ENCODE measurements around the gene NAT9.
A peak's percentile ranks its signal among the peaks of the same experiment; 100 is the strongest.

Gene NAT9

GRCh38 chr17:74759941-74760340, 16.2 kb downstream of the NAT9 start:
- DNase-seq = no peak

GRCh38 chr17:74759243-74759801, 16.8 kb downstream of the NAT9 start:
- no peak for DNase-seq

GRCh38 chr17:74758848-74759168, 17.3 kb downstream of the NAT9 start:
- DNase-seq = peak; percentile 12

- peak; percentile 43 for DNase-seq
These were observed 18.0 kb downstream of the NAT9 start for GRCh38 chr17:74757931-74758847.

GRCh38 chr17:74757502-74757901, 18.6 kb downstream of the NAT9 start:
- DNase-seq = peak; percentile 11

DNA sequence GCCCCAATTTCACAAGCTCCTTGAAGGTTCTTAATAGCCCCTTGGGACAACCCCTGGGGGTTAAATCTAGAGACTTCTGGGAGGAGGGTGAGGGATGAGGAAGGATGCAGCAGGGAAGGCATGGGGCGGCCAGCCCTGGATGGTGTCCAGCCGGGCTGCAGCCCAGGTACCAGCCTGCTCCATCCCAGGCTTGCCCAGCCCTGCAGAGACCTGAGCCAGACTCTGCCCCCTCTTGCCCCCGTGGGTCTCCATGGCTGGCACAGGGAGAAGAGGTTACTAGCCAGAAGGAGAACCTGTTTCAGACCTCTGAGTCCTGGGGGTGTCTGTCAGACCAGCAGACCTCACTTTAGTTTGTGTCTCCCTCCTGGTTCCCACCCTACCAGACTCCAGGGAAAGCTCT, 19.3 kb downstream of the NAT9 start:
- no peak for DNase-seq

DNA sequence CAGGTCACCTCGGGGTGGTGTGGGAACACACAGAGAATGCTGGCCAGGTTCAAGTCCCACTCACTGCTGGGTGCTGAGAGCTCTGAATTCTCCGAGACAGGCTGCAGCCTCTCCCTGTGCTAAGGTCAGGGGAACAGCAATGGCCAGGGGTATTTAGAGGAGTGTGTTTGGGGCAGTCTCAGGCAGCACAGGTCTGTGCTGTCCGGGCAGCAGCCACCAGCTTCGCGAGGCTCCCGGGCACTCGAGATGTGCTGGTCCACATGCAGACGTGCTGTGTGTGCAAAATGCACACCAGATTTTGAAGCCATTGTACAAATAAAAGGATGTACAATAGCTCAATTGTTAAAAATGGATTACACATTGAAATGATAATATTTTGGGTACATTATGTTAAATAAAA, 20.6 kb downstream of the NAT9 start:
- DNase-seq = no peak

DNA sequence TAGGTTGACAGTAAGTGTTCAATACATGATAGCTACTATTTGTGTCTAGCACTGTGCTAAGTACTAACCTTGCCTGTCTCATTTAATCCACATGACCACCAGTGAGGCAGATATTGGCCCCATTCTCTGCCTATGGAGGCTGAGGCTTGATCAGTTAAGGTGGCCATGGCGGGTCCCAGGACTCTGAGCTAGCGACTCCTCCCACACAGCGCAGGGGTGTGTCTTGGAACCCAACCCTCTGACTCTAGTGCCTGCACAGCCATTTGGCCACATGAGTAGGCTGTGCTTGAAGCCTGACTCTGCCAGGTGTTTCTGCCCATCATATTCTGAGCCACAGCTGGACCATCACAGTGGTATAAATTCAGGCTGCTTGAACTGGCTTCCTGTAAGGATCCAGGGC, 21.3 kb downstream of the NAT9 start:
- DNase-seq = no peak

- DNase-seq = no peak
These were observed 23.2 kb downstream of the NAT9 start for GRCh38 chr17:74752822-74753401.

- DNase-seq = no peak
These were observed 23.7 kb downstream of the NAT9 start for GRCh38 chr17:74752415-74752814.

DNA sequence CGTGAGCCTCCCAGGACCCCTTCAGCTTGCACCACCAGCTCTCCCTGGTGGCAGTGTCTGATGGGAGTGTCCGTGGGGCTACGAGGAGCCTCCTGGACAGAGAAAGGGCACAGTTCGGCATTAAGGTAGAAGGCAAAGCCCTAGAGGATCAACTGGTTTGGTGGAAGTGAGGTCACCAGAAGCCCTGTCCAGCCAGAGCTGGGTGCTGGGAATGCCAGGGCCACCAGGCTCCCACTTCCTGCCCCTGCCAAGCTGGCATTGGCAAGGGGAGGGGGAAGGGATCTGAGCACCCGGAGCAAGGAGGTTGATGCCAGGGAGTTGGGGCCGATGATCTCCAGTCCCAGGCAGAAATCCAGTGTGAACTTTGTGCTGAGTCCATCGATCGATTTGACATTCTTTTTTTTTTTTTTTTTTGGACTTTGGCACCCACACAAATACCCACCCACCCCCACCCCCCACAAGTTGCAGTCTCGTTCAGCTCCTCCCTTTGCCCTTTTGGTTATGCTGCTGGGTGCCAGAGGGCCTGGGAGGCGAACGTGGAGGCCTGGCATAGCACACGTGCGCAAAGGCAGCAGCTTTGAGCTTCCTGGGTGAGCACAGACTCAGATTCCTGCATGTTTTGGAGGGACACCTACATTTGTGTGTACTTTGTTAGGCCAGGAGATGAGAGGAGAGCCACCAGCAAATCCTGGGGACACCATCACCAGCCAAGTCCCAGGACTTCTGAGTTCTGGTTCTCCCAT, 25.6 kb downstream of the NAT9 start:
- no peak for DNase-seq

- no peak for DNase-seq
These were observed 26.2 kb downstream of the NAT9 start for GRCh38 chr17:74750039-74750326.

DNA sequence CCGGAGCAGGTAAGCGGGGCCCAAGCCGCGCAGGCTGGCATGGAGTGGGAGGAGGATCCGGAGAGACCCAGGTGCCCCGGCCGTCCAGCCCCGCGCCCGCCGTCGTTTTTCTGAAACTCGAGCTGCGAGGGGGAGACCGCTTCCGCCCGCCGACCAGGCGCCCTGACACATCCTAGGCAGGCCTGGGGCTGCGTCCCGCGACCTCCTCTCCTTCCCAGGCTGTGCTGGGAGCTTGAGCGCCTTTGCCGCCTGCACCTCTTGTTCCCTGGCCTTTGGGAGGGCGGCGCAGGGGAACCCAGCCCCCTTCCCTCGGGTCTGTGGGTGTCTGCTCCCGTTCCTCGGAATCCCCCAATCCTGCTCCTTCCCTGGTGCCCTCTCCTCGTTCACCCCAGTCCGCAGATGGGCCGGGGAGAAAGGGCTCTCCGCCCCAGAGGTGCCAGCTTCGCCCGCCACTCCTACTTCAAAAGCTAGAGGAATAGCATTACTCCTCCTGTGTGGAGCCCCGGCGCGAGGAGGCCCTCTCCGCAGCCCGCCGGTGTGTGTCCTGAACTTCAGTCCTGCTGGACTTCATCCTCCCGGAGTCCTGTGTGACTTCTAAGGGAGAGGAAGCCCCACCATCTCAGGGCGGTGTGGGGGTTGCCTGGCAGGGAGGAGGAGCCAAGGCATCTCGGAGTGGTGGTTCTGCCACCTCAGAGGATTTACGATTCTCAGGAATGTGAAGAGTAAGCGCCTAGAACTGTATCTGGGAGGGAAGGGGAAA, 26.7 kb downstream of the NAT9 start:
- no peak for DNase-seq

DNA sequence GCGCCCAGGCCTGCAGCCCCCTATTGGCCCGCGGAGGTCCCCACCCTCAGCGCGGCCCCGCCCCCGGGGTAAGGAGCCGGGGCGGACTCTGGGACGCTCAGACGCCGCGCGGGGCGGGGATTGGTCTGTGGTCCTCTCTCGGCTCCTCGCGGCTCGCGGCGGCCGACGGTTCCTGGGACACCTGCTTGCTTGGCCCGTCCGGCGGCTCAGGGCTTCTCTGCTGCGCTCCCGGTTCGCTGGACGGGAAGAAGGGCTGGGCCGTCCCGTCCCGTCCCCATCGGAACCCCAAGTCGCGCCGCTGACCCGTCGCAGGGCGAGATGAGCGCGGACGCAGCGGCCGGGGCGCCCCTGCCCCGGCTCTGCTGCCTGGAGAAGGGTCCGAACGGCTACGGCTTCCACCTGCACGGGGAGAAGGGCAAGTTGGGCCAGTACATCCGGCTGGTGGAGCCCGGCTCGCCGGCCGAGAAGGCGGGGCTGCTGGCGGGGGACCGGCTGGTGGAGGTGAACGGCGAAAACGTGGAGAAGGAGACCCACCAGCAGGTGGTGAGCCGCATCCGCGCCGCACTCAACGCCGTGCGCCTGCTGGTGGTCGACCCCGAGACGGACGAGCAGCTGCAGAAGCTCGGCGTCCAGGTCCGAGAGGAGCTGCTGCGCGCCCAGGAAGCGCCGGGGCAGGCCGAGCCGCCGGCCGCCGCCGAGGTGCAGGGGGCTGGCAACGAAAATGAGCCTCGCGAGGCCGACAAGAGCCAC, 27.4 kb downstream of the NAT9 start, which contains the start of gene NHERF1:
Gene NHERF1, plus strand, starts transcription at position 100 of the 750 bp plus-strand sequence. Its CDS starts 219 bp downstream, at position 319.
- DNase-seq = peak; percentile 42

DNA sequence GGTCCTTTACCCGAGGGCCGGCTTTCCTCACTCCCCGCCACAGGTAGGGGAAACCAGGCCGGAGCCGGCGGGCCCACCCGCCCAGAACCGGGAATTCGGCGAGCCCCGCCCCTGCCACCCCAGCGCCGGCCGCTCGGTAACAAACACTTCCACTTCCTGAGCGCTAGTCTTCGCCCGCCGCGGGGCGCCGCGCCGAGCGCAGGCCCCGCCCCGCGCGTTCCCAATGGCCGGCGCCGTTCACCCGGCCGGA, 27.9 kb downstream of the NAT9 start:
- peak; percentile 78 for DNase-seq

DNA sequence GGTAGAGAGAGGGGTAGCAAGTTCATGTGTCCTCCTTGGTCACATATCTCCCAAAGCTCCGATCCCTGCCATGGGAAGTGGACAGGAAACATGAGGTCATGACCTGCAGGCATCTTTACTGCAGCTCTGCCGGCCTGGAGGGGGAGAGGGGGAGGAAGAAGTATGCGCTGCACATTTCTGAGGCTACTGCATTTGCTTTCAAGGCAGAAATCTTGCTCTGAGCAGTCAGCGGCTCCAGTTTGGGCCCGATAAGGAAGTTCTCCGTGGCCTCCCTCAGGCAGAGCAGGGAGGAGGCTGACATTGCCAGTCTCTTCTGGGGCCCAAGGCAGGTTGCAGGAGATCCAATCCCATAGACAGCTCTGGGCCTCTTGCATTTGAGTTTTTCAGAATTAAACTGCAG, 29.2 kb downstream of the NAT9 start:
- no peak for DNase-seq

- DNase-seq = no peak
These were observed 29.8 kb downstream of the NAT9 start for GRCh38 chr17:74746376-74746775.

DNA sequence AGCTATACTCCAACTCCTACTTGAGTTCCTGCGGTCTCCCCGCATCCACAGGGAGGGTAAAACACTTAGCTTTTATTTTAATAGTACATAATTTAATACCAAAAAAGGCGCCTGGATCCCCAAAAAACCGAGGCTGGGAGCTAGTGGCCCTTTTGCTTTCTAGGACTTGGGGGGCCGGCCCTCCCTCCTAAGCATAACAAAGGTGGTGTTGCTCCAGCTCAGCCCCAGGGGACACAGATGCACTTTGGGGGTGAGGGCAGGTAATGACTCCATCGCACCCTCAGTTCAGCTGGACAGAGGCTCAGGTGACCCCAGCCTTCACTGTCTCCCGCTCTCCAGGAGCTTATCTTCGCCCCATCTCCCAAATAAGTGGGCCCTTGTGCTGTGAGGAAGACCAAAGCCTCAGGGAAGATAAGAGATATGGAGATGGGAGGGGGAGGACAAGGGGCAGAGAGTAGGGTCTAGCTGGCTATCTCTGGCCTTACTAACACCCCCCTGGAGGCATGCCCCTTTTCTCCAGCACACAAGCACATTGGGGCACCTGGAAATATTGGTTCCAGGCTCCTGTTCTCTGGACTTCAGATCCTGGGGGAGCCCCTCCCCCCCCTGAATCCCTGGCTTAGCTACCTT, 30.5 kb downstream of the NAT9 start:
- DNase-seq = no peak

GRCh38 chr17:74744714-74745547, 31.2 kb downstream of the NAT9 start:
- DNase-seq = peak; percentile 48

DNA sequence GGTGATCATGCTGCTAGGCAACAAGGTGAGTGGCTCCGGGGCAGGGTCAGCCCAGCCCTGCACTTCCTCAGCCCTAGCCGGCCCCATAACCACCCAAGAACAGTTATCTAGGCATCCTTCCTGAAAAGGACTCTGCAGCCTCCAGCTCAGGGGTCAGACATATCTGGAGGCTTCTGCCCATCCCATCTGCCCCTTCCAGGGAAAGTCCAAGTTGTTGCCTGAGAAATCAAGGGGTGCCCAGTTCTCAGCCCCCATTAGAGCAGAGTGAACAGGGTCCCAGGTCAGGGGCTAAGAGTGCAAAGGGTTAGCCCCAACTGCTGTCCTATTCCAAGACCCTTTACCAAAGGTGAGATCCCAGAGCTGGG, 31.8 kb downstream of the NAT9 start:
- no peak for DNase-seq

GRCh38 chr17:74743755-74744154, 32.4 kb downstream of the NAT9 start:
- DNase-seq = no peak

All from NCI-H1092 treated with DMSO at 0.1 percent for 48 hours (cell line).